Suprapubic skin (tissue), 4 donors: Measurements from ENCODE around the gene FNDC7.

Source experiments
- EP300 ChIP-seq: sonication (generic); formaldehyde crosslinking; IDR thresholded peaks from one replicate; pipeline ENCODE4 v1.6.1; 2017; ENCODE audit warnings: antibody characterized with exemption
- POLR2AphosphoS5 ChIP-seq, 3 donors: sonication (generic); formaldehyde crosslinking; IDR thresholded peaks; one replicate each; pipeline ENCODE4 v1.6.1; 2017; ENCODE audit warnings: antibody characterized with exemption in 3 of 3
- TF ChIP-seq, protein P1 (sequence below), 2 donors: fragments of 200-600 bp in 1 of 2; fragments of 450-650 bp in 1 of 2; sonication (generic) in 1 of 2; IDR thresholded peaks; one replicate each; pipeline ENCODE4 v1.5.1; 2016 to 2019; ENCODE audit warnings: antibody characterized with exemption in 2 of 2, mild to moderate bottlenecking in 1 of 2, moderate library complexity in 1 of 2

- TF ChIP-seq EP300 (no peak), POLR2AphosphoS5 (IDR thresholded peaks at IDR 0.05) (no peak)
- TF ChIP-seq, protein P1, sequence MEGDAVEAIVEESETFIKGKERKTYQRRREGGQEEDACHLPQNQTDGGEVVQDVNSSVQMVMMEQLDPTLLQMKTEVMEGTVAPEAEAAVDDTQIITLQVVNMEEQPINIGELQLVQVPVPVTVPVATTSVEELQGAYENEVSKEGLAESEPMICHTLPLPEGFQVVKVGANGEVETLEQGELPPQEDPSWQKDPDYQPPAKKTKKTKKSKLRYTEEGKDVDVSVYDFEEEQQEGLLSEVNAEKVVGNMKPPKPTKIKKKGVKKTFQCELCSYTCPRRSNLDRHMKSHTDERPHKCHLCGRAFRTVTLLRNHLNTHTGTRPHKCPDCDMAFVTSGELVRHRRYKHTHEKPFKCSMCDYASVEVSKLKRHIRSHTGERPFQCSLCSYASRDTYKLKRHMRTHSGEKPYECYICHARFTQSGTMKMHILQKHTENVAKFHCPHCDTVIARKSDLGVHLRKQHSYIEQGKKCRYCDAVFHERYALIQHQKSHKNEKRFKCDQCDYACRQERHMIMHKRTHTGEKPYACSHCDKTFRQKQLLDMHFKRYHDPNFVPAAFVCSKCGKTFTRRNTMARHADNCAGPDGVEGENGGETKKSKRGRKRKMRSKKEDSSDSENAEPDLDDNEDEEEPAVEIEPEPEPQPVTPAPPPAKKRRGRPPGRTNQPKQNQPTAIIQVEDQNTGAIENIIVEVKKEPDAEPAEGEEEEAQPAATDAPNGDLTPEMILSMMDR (IDR thresholded peaks at IDR 0.05) = no peak
Measured at GRCh38 chr1:108722292-108722691, 9.6 kb downstream of the FNDC7 start.
